IMR-90 (cell line): ENCODE results near the gene CLPTM1L. TPM values are rescaled to one million over a fixed set of nuclear protein-coding genes. Genes with fewer than 3 reads are reported as not detected.

Source experiments
- ATAC-seq: fragments of 200-7000 bp; cut with Tn5 transposase; 2 replicates; pipeline ENCODE4 v1.9.1; 2020; ENCODE audit warnings: low read depth, mild to moderate bottlenecking, moderate library complexity
- BruUV-seq: library from RNA; stranded (reverse); fragments of 400-500 nt; replicated peaks from 2 replicates; lab custom pipeline; 2021; lab: Mats Ljungman, UMichigan
- CTCF ChIA-PET: fragments of 300-600 bp; formaldehyde crosslinking; extraction: SDS; loops from one replicate; lab custom pipeline; 2021; ENCODE audit warnings: antibody characterized with exemption; lab: Yijun Ruan, JAX
- POLR2A ChIA-PET: fragments of 300-600 bp; sonication (Branson Sonifier 250); formaldehyde crosslinking; loops from one replicate; lab custom pipeline; 2022; ENCODE audit warnings: antibody characterized with exemption; ENCODE audit not compliant: unreplicated experiment; lab: Charles Lee
- DNase-seq: peaks from one replicate; pipeline ENCODE4 v3.0.0; 2013
- H2AFZ ChIP-seq: replicated peaks from 2 replicates; pipeline ENCODE3; 2013; ENCODE audit warnings: low read length, mild to moderate bottlenecking; ENCODE audit not compliant: poor library complexity
- H2AK5ac ChIP-seq: 2 replicates; pipeline ENCODE4 v1.6.1; 2013; ENCODE audit warnings: low read depth, low read length, inconsistent platforms
- H2AK9ac ChIP-seq: replicated peaks from 2 replicates; pipeline ENCODE3; 2013; ENCODE audit warnings: mild to moderate bottlenecking, low read depth, low read length, moderate library complexity; ENCODE audit not compliant: poor library complexity
- H2BK120ac ChIP-seq: 2 replicates; pipeline ENCODE4 v1.6.1; 2013; ENCODE audit warnings: low read depth, low read length, inconsistent platforms
- H2BK15ac ChIP-seq: 3 replicates; pipeline ENCODE4 v1.6.1; 2013; ENCODE audit warnings: low read depth, low read length, inconsistent platforms
- H2BK20ac ChIP-seq: 2 replicates; pipeline ENCODE4 v1.6.1; 2013; ENCODE audit warnings: low read depth, mild to moderate bottlenecking, inconsistent platforms, low read length, moderate library complexity
- H2BK5ac ChIP-seq: 2 replicates; pipeline ENCODE4 v1.6.1; 2013; ENCODE audit warnings: mild to moderate bottlenecking, low read depth, low read length, inconsistent platforms; ENCODE audit not compliant: poor library complexity, severe bottlenecking
- H3K14ac ChIP-seq: replicated peaks from 2 replicates; pipeline ENCODE4 v1.6.1; 2013; ENCODE audit warnings: low read depth, low read length, inconsistent platforms
- H3K18ac ChIP-seq: 2 replicates; pipeline ENCODE4 v1.6.1; 2013; ENCODE audit warnings: low read depth, low read length, control low read depth
- H3K23ac ChIP-seq: 2 replicates; pipeline ENCODE4 v1.6.1; 2013; ENCODE audit warnings: low read depth, low read length, inconsistent platforms
- H3K27ac ChIP-seq: 2 replicates; pipeline ENCODE4 v1.5.1; 2013; ENCODE audit warnings: mild to moderate bottlenecking, control low read depth, low read length; ENCODE audit not compliant: insufficient read depth
- H3K27me3 ChIP-seq: 2 replicates; pipeline ENCODE4 v1.6.1; 2013; ENCODE audit warnings: low read length; ENCODE audit not compliant: control insufficient read depth, insufficient read depth
- H3K36me3 ChIP-seq: 2 replicates; pipeline ENCODE4 v1.6.1; 2013; ENCODE audit warnings: low read length, mixed read lengths; ENCODE audit not compliant: control insufficient read depth, insufficient read depth
- H3K4ac ChIP-seq: 2 replicates; pipeline ENCODE4 v1.6.1; 2013; ENCODE audit warnings: low read depth, low read length, inconsistent platforms
- H3K4me1 ChIP-seq: 2 replicates; pipeline ENCODE4 v1.6.1; 2013; ENCODE audit warnings: low read length, mixed read lengths; ENCODE audit not compliant: control insufficient read depth, insufficient read depth
- H3K4me2 ChIP-seq: 2 replicates; pipeline ENCODE4 v1.6.1; 2013; ENCODE audit warnings: low read depth, mild to moderate bottlenecking, control low read depth, low read length, moderate library complexity
- H3K4me3 ChIP-seq: 2 replicates; pipeline ENCODE4 v1.5.1; 2013; ENCODE audit warnings: low read depth, mild to moderate bottlenecking, control low read depth, low read length, moderate library complexity; ENCODE audit not compliant: insufficient read depth
- H3K56ac ChIP-seq: 2 replicates; pipeline ENCODE4 v1.6.1; 2013; ENCODE audit warnings: low read length, inconsistent platforms; ENCODE audit not compliant: insufficient read depth; ENCODE audit errors: extremely low read depth
- H3K79me1 ChIP-seq, 2 experiments: 2 replicates each; pipeline ENCODE4 v1.6.1; 2013; ENCODE audit warnings: low read length in 2 of 2, inconsistent platforms in 1 of 2, low read depth in 1 of 2
- H3K9ac ChIP-seq: 2 replicates; pipeline ENCODE4 v1.6.1; 2013; ENCODE audit warnings: low read depth, low read length, control low read depth
- H3K9me1 ChIP-seq: 2 replicates; pipeline ENCODE4 v1.6.1; 2013; ENCODE audit warnings: low read length, inconsistent platforms; ENCODE audit not compliant: insufficient read depth
- H3K9me3 ChIP-seq: 2 replicates; pipeline ENCODE4 v1.6.1; 2013; ENCODE audit warnings: low read length; ENCODE audit not compliant: control insufficient read depth, insufficient read depth
- H4K20me1 ChIP-seq: 2 replicates; pipeline ENCODE4 v1.6.1; 2013; ENCODE audit warnings: low read length, inconsistent platforms; ENCODE audit not compliant: insufficient read depth
- H4K5ac ChIP-seq: 2 replicates; pipeline ENCODE4 v1.6.1; 2013; ENCODE audit warnings: mild to moderate bottlenecking, low read depth, low read length, control low read depth
- H4K8ac ChIP-seq, 2 experiments: 2 replicates each; pipeline ENCODE4 v1.6.1; 2013; ENCODE audit warnings: low read depth in 2 of 2, low read length in 2 of 2, control low read depth in 1 of 2, inconsistent platforms in 1 of 2
- H4K91ac ChIP-seq: 2 replicates; pipeline ENCODE4 v1.6.1; 2013; ENCODE audit warnings: low read depth, low read length, inconsistent platforms; ENCODE audit not compliant: insufficient read depth
- POLR2A ChIP-seq: IDR thresholded peaks from 2 replicates; pipeline ENCODE4 v1.6.1; 2012; ENCODE audit warnings: mild to moderate bottlenecking, low read depth, low read length
- WGBS, 2 experiments: methylation state at CpG; one replicate each; pipeline versions ENCODE4 v1.1.5 to v1.1.7; 2013; ENCODE audit warnings: missing lambda C conversion rate in 2 of 2; ENCODE audit not compliant: insufficient read length in 1 of 2; ENCODE audit errors: extremely low coverage in 2 of 2; 5-methylcytosine and 5-hydroxymethylcytosine counted together
- dilution Hi-C: fragments of 300-500 bp; cut with HindIII; formaldehyde crosslinking; loops from one replicate; pipeline ENCODE4 v1.14.3; 2018; ENCODE audit warnings: low sequenced_read_pairs; ENCODE audit not compliant: unreplicated experiment
- in situ Hi-C: fragments of 300-500 bp; cut with MboI; formaldehyde crosslinking; loops from 3 replicates; pipeline ENCODE4 v1.14.3; 2019; ENCODE audit warnings: low sequenced_read_pairs, inconsistent platforms, mixed read lengths
- intact Hi-C: fragments of 100-400 bp; cut with micrococcal nuclease; formaldehyde crosslinking; loops from 2 replicates; pipeline ENCODE4 v1.10.0; 2022
- polyA plus RNA-seq, 3 experiments: library from polyadenylated mRNA; depleted of rRNA; stranded (reverse); fragments of >200 nt; gene quantifications; 2 replicates each; pipeline ENCODE4 v1.2.3, GENCODE V29; 2012; ENCODE audit warnings: low replicate concordance in 1 of 3
- total RNA-seq: library from RNA; depleted of rRNA; stranded (reverse); fragments of >200 nt; gene quantifications from 2 replicates; pipeline ENCODE4 v1.2.3, GENCODE V29; 2012
- TF ChIP-seq, protein P1 (sequence below): fragments of 150-350 bp; IDR thresholded peaks from 2 replicates; pipeline ENCODE4 v1.6.1; 2017; ENCODE audit warnings: mild to moderate bottlenecking, antibody characterized with exemption, low read length, low read depth

Gene CLPTM1L
- total and polyA plus RNA-seq, 2 of the 4 experiments (the other 2 are of a cell fraction) = 114 to 137 TPM

DNA sequence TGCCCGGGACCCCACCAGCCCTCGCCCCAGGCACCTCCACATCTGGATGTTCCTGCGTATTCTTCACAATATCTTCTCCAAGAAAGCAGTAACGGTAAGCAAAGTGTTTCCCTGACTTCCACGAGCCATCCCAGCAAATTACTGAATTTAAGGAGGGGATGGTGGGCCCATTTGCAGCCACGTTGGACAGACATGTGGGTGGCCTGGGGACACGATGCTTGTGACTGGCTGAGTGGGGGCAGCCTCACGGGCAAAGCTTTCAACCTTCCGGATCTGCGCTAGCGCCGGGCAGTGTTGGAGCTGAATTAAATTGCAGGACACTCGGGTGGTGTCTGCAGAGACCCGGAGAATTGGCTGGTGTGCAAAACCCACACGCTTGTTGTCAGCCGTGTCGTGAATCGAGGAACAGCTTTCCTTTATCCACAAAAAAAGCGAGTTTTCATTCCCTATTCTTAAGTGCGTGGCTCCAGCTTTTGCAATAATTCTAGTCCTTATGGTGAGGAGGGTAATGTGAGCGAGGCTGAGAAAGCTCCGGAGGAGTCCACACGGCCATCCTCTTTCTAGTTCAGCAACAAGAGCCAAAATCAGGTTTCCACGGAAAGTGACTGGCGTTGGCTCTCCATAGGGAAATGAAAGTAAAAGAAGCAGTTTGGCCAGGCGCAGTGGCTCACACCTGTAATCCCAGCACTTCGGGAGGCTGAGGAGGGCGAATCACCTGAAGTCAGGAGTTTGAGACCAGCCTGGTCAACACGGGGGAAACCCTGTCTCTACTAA lies 17.5 kb upstream of the CLPTM1L start:
- Histone ChIP-seq H4K8ac (no peak overlapping the region), H3K4me1 (no peaks in the 10 kb centered on the region), H4K20me1 (no peaks in the 10 kb centered on the region), H2AFZ (no peak overlapping the region), H3K23ac (no peak overlapping the region), H3K18ac (no peak overlapping the region), H2BK5ac (no peak overlapping the region), H4K91ac (no peak overlapping the region), H3K4me3 (no peak overlapping the region), H3K56ac (no peak overlapping the region), H2BK20ac (no peak overlapping the region), H3K36me3 (no peaks in the 10 kb centered on the region), H2AK9ac (no peak overlapping the region), H3K9me1 (no peaks in the 10 kb centered on the region), H3K4me2 (no peak overlapping the region), H3K14ac (no peak overlapping the region), H3K9me3 (no peaks in the 10 kb centered on the region), H2BK120ac (no peak overlapping the region), H3K4ac (no peak overlapping the region), H3K79me1 (no peaks in the 10 kb centered on the region), H2BK15ac (no peak overlapping the region), H3K27ac (no peak overlapping the region), H2AK5ac (no peak overlapping the region), H3K9ac (no peak overlapping the region), H4K5ac (no peak overlapping the region), H3K27me3 (peaks cover 44% of the 10 kb centered on the region)
- intact Hi-C loops = no loop called here
- WGBS, 2 experiments = 66% methylated on average over 3 of the region's 29 CpGs; no CpG with 5 or more reads in 1 of the 2 experiments
- DNase-seq (no peak), ATAC-seq (no peak)
- POLR2A ChIA-PET = no interaction called here
- BruUV-seq = no TSS peak
- no peak for TF ChIP-seq POLR2A
- TF ChIP-seq, protein P1, sequence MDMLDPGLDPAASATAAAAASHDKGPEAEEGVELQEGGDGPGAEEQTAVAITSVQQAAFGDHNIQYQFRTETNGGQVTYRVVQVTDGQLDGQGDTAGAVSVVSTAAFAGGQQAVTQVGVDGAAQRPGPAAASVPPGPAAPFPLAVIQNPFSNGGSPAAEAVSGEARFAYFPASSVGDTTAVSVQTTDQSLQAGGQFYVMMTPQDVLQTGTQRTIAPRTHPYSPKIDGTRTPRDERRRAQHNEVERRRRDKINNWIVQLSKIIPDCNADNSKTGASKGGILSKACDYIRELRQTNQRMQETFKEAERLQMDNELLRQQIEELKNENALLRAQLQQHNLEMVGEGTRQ = no peak
- CTCF ChIA-PET = no interaction called here
- in situ Hi-C loops = loop anchor here (25.0 kb wide), 1 partner anchor 275 kb away; no protein-coding TSS in a partner anchor
- dilution Hi-C loops = no loop called here
